ENCODE measurements around the gene IFFO2.

IFFO2 gene

DNA sequence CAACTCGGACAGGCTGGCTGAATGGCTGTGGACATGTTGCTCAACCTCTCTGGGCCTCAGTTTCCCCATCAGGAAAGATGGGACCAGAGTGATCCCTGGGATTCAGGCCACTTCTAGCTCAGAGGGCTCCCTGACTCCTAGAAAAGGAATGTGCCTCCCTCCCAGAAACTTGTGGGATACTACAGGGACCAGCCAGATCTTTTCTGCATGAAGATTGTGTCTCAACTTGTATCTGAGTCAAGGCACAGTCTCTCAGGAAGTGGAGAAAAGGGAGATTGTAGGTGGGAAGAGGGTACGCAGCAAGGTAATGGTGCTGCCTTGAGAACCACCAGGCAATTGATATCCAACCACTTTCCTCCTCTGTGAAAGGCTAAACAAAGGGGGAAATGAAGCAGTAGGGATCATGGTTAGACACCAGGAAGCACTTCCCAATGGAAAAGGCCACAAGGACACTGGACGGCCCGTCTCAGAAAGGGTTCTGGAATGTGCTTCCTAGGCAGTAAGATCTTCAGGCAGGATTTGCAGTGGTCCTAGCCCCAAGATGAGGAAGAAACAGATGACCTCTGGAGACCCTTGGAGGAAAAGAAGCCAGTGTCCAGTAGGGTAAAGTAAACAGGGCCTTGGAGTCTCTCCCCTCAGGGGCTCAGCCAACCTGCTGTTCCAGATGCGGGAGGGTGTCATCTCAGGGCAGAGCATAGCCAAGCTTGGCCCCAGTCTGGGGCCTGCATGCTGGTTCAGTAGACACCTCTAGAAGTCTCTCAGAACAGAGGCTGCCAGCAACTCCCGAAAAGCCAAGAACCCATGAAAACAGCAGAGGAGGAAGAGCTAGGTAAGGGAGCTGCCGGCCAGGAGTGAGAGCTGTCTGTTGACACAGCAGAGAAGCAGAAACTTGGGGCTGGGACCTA, 16.8 kb downstream of the IFFO2 start:
- Mint-ChIP-seq H3K27me3 (ENCODE audit: low read depth) (peaks cover 4% of the 10 kb centered on the region), H3K4me3 (no peak overlapping the region)

GRCh38 chr1:18938707-18939070, 17.8 kb downstream of the IFFO2 start:
- Mint-ChIP-seq H3K9me3 (no peaks in the 10 kb centered on the region), H3K4me3 (no peak overlapping the region), H3K27ac (no peak overlapping the region), H3K27me3 (ENCODE audit: low read depth) (peaks cover 4% of the 10 kb centered on the region), H3K36me3 (ENCODE audit: low read depth) (no peaks in the 10 kb centered on the region), H3K4me1 (peaks cover 49% of the 10 kb centered on the region)
- no peak for TF ChIP-seq CTCF (IDR thresholded peaks at IDR 0.05; ENCODE audit: unreplicated experiment in 3 of 3)

More for the DNA sequence above, 16.8 kb downstream of the IFFO2 start:
- H3K9me3 Mint-ChIP-seq, result no peaks in the 10 kb centered on the region
- no peak for TF ChIP-seq CTCF (IDR thresholded peaks at IDR 0.05; ENCODE audit: unreplicated experiment in 3 of 3)
- peak overlapping the region in 2 of 3 experiments; percentile 69 to 84 for H3K27ac Mint-ChIP-seq
- no peaks in the 10 kb centered on the region for H3K36me3 Mint-ChIP-seq (ENCODE audit: low read depth)
- peaks cover 58% of the 10 kb centered on the region for H3K4me1 Mint-ChIP-seq

DNA sequence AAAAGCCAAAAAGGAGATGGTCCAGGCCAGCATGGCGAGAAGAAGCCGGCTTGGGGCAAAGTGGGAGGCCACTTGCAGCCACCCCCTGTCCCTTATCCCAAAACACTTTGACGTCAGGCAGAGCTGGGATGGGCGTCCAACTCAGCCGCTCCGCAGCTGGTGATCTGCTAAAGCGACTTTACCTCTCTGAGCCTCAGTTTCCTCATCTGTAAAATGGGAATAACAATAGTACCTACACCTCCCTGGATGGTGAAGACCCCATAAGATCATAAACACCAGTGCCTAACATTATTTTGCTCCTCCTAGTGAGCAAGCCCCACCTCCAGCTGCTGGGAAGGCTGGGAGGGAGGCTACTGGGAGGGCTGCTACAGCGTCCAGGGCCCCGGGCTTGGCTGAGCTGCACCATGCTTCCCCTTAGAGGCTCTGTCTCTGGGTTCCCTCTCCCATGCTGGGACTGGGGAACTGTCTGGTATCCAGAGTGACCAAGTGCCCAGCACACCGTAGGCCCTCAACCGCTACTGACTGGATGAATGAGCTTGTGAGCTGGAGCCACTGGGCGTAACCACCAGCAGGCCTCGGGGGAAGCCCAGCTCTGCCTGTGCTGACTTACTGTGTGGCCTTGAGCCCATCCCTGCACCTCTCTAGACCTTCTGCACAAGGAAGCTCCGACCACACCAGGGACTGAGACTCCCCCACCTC, 18.3 kb downstream of the IFFO2 start:
- H3K27me3 Mint-ChIP-seq (ENCODE audit: low read depth), result peaks cover 4% of the 10 kb centered on the region
- H3K36me3 Mint-ChIP-seq (ENCODE audit: low read depth), result no peaks in the 10 kb centered on the region
- peaks cover 44% of the 10 kb centered on the region for H3K4me1 Mint-ChIP-seq

GRCh38 chr1:18937539-18937938, 18.9 kb downstream of the IFFO2 start:
- Mint-ChIP-seq H3K4me1 (peaks cover 44% of the 10 kb centered on the region), H3K27ac (peak overlapping the region in 1 of 3 experiments; percentile 20), H3K27me3 (ENCODE audit: low read depth) (peaks cover 6% of the 10 kb centered on the region), H3K4me3 (no peak overlapping the region), H3K9me3 (no peaks in the 10 kb centered on the region), H3K36me3 (ENCODE audit: low read depth) (no peaks in the 10 kb centered on the region)
- TF ChIP-seq CTCF (IDR thresholded peaks at IDR 0.05; ENCODE audit: unreplicated experiment in 3 of 3), result no peak

More for the DNA sequence above, 18.3 kb downstream of the IFFO2 start:
- Mint-ChIP-seq H3K9me3 (no peaks in the 10 kb centered on the region), H3K27ac (peak overlapping the region in 1 of 3 experiments; percentile 72), H3K4me3 (no peak overlapping the region)
- TF ChIP-seq CTCF (IDR thresholded peaks at IDR 0.05; ENCODE audit: unreplicated experiment in 3 of 3), result no peak

DNA sequence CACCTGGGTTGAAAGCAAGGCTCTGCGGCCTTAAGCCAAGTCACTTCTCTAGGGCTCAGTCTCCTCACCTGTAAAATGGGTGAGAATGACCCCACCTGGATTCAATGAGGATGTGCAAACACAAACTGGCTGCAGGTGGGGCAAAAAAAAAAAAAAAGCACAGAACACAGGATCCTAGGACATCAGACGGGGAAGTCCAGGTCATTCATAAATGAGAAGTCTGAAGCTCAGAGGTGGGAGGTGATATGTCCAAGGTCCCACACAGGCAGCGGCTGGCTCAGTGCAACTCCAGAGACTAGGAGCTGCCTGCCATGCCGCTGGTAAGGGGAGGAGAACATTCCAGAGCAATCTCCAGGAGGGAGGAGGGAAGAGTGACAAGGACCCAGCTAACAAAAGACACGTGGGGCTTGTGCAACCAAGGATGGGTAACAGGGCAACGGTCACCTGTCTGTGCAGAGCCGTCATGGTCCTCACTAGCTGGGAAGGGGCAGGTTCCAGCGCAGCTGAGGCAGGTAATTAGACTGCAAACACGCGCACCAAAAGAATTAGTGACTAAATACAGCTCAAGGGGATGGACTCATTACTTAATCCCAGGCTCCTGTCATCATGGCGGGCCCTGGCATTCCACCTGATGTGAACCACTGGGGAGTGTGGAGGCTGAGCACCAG, 19.5 kb downstream of the IFFO2 start:
- Mint-ChIP-seq H3K4me3 (peak overlapping the region in 1 of 3 experiments; percentile 18), H3K27me3 (ENCODE audit: low read depth) (peaks cover 7% of the 10 kb centered on the region)
- TF ChIP-seq CTCF (IDR thresholded peaks at IDR 0.05; ENCODE audit: unreplicated experiment in 3 of 3), result no peak

More for the DNA sequence above, 19.5 kb downstream of the IFFO2 start:
- Mint-ChIP-seq H3K27ac (peak overlapping the region in 2 of 3 experiments; percentile 20 to 27), H3K9me3 (no peaks in the 10 kb centered on the region), H3K4me1 (peaks cover 38% of the 10 kb centered on the region), H3K36me3 (ENCODE audit: low read depth) (no peaks in the 10 kb centered on the region)
